LNCaP clone FGC (cell line): ENCODE results near the gene VPS33A.

Experiments used
- DNase-seq: peaks from one replicate; pipeline ENCODE4 v3.0.0-alpha.2; 2011; ENCODE audit warnings: low read depth
- H3K4me3 ChIP-seq: 2 replicates; pipeline ENCODE4 v1.5.1; 2011; ENCODE audit warnings: mild to moderate bottlenecking, low read depth, low read length, control low read depth
- CTCF ChIP-seq: IDR thresholded peaks from 2 replicates; pipeline ENCODE4 v1.5.1; 2012; ENCODE audit warnings: mild to moderate bottlenecking; ENCODE audit not compliant: control insufficient read depth, insufficient read depth; ENCODE audit errors: extremely low read depth

The VPS33A gene

GRCh38 chr12:122250536-122250935 lies 15.8 kb downstream of the VPS33A start:
- DNase-seq = no peak
- no peak for TF ChIP-seq CTCF
- H3K4me3 ChIP-seq = no peak overlapping the region

GRCh38 chr12:122250047-122250446 lies 16.2 kb downstream of the VPS33A start:
- no peak overlapping the region for H3K4me3 ChIP-seq
- DNase-seq = no peak
- TF ChIP-seq CTCF = no peak

GRCh38 chr12:122245553-122245952 lies 20.7 kb downstream of the VPS33A start:
- no peak for DNase-seq
- TF ChIP-seq CTCF = no peak
- H3K4me3 ChIP-seq = no peak overlapping the region

GRCh38 chr12:122244565-122245371 lies 21.5 kb downstream of the VPS33A start:
- no peak overlapping the region for H3K4me3 ChIP-seq
- no peak for DNase-seq
- no peak for TF ChIP-seq CTCF

- DNase-seq = no peak
- no peak for TF ChIP-seq CTCF
- no peak overlapping the region for H3K4me3 ChIP-seq
Observed at GRCh38 chr12:122243965-122244364, 22.3 kb downstream of the VPS33A start.

- no peak for TF ChIP-seq CTCF
- no peak overlapping the region for H3K4me3 ChIP-seq
- no peak for DNase-seq
Observed at GRCh38 chr12:122238861-122239260, 27.4 kb downstream of the VPS33A start.

- no peak for TF ChIP-seq CTCF
- DNase-seq = no peak
- H3K4me3 ChIP-seq = no peak overlapping the region
Observed at GRCh38 chr12:122235741-122236140, 30.6 kb downstream of the VPS33A start.
